Stimulated activated CD8-positive, alpha-beta memory T cell treated with anti-CD3 and anti-CD28 coated beads, Interleukin-4, amount 100 ng/mL, for 1 hour (primary cell): Measurements from ENCODE around the gene SEPSECS.

ENCODE experiments used
- DNase-seq, 2 donors: peaks; one replicate each; pipeline ENCODE4 v3.0.0-alpha.2; 2020; ENCODE audit warnings: low read depth in 2 of 2, low spot score in 1 of 2

Gene SEPSECS

DNA sequence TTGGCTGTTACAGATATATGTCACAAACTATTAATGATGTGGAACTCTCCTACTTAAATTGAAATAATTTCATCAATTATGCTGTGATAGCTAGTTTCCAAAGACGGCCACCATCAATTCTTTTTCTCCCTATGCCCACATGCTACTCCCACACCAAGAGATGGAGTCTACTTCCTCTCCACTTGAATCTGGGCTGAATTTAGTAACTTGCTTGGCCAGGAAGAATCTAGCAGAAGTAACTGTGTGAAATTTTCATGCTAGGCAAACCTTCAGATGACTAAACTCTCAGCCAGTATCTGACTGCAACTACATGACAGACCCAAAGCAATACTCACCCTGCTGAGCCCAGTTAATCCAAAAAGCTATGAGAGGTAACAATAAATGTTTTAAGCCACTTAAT is 3.2 kb downstream of the SEPSECS start:
- DNase-seq: no peak

DNA sequence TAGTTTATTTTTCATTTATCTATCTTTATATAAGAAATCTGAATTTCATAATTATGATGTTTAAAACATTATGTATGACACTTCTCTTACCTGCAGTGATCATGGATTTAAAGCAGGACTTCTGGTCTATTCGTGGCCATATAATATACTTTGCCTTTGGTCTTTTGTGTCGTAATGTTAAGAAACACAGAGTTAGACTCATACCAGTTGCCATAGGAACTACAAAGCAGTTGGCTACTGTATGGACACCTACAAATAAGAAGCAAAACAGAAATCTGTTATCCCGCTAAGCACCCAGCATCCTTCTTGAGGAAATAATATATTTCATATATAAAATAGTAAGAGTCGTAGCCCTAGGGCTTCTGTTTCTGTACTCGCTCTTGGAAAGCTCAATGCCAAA is 4.3 kb downstream of the SEPSECS start:
- DNase-seq: no peak

DNA sequence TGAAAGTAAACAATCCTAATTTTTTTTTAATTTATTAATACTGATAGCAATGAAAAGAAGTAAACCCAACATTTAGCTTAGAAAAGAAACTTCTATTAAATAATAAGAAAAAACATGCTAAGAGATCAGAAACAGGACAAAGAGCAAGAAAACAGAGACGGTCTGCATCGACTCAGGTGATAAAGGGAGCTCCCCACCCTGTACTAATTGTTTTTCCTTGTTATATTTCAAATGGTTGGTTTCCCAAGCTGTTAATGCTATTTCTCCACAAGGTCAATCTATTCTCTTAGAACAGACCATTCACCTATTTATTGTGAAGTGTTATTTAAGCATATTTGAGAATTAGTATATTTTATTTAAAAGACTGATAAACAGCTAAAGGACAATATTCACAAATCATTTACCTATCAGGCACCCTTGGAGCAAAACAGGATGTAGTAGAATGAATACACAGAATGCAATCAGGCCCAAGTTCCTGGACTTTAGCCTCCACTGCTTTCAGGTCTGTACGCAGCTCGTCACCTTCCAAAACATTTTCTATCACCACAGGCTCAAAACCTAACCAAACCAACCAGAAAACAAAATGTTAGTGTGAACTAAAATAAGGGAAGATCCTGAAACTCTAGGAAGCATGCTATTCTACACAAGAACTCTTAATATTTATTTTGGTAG is 5.5 kb downstream of the SEPSECS start:
- no peak for DNase-seq

DNA sequence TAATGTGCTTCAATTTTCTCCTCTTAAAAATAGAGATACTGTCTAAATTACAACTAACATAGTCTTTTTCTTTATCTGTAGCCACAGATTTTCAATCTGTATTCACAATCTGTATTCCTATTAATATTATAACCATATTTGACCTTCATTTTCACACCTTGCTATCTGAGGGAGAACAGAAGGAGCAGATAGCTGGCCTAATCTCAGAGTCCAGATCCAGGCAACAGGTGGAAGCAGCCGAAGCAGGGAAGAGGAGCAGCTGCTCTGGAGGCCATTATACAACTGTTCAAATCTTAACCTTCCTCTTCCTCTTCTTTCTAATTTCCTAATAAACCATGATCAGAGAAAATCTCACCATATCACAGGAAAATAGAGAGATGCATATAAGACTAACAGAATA is 14.2 kb downstream of the SEPSECS start:
- no peak for DNase-seq

DNA sequence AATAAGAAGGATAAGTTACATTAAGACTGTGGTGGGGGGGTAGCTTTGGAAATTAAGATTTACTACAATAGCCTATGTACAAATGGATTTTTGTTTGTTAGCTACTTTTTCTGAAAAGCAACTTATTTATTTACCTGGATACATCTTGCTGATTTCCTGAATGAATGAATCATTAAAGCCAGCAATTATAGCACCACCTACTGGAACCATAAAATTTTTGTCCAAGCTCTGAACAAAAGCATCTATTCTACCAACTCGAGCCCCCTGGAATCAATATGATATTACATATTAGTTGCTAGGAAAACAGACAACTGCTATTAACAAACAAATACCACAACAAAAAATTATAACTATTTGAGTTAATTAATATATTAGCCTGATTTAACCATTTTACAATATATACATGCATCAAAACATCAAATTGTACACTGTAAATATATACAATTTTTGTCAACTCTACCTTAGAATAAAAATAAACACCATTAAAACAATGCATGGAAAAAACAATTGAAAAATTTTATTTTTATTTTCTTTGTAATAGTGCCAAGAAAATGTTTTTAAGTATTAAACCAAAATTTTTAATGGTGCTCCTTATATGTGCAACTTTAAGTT is 15.3 kb downstream of the SEPSECS start:
- no peak for DNase-seq

DNA sequence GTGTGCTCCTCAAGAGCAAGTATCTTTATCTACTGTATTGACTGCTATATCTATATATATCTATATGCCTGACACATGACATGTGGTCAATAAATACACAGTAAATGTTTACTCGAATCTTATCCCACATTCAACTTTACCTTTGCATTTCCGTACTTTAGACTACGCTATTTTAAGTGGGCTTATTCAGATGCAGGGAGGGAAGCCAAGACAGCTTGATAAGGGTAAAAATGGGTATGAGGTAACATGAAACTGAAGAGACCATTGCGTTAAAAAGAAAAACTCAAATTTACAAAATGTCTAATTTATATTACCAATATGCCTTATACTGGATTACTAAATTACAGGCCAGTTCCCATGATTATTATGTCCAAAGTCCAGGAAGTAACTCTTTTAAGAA is 17.8 kb downstream of the SEPSECS start:
- DNase-seq: no peak

DNA sequence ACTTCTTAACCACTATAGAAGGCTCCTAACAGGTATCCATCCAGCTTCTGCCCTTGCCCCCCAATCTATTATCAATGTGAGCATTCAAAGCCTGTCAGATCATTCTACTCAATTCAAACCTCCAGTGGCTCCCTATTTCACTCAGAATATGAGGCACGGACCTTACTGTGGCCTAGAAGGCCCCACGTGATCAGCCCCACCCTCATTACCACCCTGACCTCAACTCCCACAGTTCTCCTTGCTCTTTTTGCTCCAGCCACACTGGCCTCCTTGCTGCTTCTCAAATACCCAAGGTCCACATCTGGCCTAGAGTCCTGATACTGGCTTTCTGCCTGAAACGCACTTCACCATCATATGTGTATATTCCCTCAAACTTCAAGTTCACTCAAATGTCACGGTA is 18.7 kb downstream of the SEPSECS start:
- DNase-seq: no peak

DNA sequence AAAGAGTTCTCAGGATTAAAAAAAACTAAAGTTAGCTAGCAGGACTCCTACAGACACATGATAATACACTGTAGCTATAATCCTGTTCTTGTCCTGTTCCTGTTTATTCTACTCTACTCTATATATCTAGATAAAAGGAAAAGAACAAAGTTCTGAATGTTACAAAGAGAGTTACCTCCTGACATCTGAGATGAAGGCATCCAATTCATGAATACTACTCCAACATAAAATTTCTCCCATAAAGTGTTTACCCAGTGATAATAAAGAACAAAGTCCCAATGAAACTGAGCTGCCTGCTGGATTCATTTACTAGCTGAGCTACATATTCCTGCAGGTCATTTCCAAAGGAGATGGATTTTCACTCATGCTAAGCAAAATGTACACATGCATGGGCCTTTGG is 27.1 kb downstream of the SEPSECS start:
- DNase-seq: no peak

DNA sequence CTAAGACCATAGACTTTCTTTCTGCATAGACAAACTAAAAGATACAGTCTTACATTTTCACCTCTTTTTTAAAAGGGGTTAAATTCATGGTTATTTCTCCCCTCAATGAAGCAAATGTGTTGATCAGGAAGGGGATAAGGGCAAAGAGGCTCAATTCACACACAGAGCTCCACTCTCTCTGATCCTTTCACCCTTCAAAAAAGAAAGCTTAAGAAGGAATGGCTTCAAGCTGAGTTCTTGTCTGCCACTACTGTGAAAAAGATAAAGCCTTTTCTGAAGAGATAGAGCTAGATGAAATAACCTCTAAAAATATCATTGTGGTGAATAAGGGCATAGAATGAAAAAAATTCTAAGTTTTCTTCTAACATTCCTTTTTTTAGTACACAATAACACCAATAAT is 28.3 kb downstream of the SEPSECS start:
- no peak for DNase-seq

DNA sequence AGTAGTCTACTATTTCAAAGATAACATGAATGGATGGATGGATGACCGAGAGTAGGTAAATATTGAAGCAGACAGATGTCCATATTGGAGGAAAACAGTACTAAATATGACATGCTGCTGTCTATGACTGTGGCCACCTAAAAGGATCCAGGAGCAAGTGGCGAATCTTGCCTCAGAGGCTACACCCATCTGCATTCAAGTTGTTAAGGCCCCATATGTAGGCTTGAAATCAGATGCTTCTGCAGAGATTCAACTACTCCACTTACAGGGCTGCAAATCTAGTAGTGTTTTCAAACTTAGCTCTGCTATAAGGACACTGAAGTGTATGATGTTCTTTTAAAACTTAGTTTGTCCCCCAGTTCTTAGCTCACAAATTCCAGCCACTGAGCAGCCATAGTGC is 28.9 kb downstream of the SEPSECS start:
- DNase-seq: no peak

DNA sequence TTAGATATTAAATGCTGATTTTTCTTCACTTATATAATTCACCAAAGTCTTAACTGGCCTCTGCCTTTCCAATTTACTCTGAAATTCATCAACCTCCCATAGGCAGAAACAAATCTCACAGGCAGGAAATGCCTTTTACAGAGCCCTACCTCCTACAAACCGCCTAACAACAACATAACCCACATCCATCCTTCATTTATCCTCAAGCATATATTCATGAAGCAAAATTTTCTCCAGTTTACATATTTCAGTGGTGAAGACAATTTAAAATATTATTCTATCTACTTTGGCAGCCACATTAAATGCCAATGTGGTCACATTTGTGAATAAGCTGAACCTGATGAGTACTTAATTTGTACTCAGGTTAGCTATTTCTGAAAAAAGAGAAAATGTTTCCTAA is 30.3 kb downstream of the SEPSECS start:
- DNase-seq: no peak

DNA sequence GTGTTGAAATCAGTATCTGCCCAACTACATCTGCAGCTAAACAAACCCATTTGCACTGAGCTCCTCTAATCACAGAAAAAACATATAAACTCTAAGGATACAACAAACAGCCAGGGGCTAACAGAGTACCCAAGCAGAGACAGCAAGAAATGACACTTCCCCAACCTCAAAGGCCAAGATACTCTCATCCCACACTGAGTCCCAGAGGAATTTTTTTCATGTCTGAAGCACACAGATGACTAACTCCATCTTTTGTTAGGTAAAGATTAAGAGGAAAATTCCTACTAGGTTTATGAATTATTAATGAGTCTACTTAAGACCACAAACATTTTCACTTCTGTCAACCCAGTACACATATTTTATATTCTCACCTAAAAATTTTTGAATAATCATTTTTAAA is 31.6 kb downstream of the SEPSECS start:
- no peak for DNase-seq

DNA sequence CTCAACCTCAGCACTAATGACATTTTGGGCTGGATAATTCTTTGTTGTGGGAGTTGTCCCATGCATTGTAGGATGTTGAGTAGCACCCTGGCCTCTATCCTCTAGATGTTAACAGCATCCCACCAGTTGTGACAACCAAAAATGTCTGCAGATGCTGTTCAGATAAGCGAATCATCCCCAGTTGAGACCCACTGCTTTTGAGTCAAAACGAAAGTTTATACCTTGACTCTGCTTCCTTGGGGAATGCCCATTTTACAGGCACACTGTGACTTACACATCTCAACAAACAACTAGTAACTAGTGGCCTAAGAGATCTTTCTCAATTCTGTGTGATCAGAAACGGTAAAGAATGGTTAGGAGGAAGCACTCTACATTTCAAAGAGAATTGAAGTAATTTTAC is 37.0 kb downstream of the SEPSECS start:
- no peak for DNase-seq

DNA sequence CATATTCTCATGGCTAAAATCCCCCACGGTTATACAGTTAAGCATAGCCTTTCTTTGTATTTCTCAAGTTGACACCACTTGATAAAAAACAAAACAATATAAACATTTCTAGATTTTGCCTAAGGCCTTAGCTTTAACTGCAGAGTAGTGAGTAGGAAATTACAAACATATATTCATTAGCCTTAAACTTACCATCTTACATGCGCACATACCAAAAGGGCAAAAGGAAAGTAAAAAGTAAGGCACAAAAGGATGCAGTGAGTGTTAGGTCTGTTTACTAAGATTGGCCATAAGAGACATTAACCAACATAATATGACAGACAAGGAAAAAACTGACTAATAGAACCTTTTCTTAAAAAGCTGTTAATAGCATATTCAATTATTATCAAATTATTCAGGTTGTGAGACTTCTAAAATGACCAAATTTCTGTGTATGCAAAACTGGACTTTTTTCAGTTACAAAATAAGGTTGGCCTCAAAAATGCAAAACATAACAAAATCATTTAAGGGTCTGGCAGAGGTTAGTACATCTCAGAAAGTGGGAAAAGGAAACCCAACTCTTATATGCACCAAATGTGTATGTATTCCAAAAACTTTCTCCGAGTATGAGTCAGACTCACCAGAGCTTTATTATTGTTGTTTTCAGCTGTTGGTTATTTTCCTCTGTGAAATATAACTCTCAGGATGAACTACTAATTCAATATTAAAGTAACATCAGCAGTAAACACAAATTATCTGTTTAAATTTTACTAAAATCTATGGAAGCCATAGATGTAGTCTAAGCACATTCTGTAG is 39.9 kb downstream of the SEPSECS start:
- no peak for DNase-seq

DNA sequence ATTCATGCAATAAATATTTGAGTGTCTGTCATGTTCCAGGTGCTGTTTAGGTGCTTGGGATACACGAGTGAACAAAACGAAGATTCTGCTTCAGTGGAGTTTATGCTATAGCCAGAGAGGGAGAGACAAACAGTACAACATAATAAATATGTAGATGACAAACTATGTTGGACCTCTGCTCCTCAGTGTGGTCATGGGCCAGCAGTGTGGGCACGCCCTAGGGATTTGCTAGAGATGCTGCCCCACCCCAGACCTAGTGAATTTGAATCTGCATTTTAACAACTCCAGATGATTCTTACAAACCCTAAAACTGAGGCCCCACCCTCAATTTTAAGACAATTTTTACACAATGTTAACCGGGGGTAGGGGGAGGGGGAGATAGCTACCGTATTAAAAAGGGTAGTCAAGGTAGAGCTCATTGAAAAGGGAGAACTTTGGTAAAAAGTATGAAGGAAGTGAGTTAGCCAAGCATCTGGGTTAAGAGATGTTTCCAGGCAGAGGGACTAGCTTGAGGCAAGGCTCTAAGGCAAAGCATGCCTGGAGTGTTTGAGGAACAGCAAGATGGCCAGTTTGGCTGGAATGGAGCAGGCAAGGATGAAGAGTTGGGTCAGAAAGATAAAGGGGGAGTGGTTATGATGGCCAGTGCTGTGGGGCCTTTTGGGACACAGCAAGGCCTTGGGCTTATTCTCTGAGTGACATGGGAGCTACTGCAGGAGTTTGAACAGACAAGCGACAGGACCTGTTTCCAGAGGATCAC is 42.4 kb downstream of the SEPSECS start:
- DNase-seq: no peak

DNA sequence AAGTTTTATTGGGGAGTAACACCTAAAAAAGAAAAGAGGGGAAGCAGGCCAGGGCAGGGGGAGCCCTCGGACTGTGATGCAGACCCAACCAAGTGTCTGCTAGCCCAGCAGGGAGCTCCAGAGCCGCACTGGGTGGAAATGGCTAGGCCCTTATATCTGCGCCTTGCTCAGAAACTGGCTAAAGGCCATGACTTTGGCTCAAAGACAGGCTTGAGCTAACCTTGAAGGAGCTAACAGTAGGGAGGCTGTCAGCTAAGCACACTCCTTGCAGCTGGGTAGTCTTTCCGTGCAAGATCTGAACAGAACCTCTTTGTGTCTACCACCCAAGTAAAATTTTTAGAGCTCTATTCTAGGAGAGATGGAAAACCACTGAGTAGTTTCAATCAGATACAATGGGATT is 43.0 kb downstream of the SEPSECS start:
- no peak for DNase-seq

DNA sequence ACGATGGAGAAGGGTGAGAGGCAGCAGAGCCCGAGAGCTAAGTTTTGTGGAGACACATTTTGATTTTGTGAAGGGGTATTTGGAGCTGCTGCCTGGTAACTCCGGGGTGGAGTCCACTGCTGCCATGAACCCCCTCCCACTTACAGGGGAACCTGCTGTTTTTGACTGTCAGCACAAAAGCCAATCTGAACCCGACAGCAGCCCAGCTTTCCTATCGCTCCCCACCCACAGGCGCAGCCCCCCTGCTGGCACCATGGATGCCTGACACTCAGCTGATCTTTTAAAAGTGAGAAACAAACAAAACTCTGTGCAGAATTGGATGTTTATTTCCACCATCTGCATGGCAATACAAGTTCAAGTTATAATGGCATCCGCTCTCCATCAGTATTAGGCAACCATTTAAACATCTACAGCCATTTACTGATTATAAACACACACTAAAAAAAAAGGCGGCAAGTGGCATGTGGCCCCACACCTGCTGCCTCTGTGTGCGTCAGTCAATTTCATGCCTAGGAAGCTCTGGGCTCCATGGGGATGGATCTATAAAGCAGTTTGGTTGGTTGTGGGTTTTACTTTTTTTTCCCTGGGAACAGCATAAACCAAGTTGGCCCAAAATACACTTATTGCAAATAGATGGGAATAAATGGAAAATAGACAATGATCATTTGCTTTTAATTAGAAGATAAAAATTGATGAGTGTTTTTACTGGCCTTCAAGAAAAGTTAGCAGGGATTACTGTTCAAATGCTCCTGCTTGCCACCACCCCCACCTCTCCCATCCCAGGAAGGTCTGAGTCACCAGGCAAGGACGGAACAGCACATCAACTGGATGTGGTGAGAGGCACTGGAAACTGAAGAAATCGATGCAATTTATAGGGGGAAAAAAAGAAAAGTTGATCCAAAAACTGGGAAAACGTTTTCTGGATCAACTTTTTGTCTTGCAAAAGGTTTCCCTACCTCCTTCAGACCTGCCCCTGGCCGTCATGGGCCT is 46.0 kb downstream of the SEPSECS start:
- DNase-seq: no peak

DNA sequence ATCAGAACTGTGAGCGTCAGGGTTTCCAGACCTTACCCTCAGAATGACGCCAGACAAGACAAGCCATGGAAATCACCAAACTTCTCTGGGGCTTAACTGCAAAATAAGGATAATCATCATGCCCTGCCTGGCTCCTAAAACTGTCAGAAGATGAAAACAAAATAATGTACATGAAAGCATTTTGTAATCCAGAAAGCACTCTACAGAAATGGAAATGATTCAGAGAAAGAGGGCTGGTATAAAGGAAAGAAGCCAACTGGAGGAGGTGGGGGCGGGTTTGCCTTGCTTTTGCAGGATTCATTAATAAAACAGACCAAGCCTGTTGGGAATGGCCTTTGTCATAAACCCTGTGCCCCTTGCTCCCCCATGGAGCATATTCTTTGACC is 47.3 kb downstream of the SEPSECS start:
- DNase-seq: no peak

DNA sequence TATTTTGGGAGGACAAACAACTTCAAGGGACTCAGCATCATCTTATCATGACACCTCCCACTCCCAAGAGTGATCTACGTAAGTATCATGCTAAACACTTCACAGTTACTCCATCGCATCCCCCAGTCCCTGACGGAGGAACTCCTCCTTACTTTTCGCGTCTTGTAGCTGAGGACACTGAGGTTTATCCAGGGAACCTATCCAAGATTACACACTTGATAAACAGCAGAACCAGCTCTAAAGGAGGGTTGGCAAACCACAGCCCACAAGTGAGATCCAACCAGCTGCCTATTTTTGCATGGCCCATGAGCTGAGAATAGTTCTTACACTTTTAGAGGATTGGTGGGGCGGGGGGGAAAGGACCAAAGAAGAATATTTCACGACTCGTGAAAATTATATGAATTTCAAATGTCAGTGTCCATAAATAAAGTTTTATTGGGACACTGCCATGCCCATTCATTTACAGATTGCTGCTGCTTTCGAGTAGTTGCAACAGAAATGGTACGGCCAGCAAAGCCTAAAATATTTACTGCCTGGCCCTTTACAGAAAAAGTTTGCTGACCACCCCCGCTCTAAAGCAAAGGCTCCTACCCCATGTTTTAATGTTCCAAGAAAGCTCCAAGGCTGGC is 47.8 kb downstream of the SEPSECS start:
- DNase-seq: no peak

DNA sequence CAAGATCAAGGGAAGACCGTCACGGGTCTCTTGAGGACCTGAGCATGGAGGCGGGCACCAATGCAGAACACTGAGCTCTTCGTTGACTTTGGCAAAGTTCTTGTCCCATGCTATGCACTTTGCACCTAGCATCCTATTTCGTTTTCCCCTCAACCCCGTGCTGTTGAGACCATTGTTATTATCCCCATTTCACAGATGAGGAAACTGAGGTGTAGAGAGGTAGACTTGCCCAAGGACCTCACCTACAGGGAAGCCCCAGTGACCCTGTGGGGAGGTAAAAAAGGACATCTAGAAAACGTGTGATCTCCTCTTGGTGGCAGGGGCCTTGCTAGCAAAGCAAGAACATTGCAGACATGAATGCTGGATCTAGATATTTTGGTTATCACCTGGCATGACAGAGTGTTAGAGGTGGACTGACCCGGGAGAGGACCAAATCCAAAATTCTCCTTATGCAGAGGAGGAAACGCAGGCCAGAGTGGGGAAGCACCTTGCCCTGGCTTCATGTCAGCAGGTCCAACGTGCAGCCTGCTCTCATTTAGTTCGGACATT is 48.5 kb downstream of the SEPSECS start:
- no peak for DNase-seq
